GM06990 (cell line): Measurements from ENCODE around the gene HSPA2.

Experiments used
- DNase-seq: peaks from one replicate; pipeline ENCODE4 v3.0.0-alpha.2; 2011; ENCODE audit not compliant: insufficient read length; ENCODE audit errors: extremely low read depth
- H3K27me3 ChIP-seq: replicated peaks from 2 replicates; pipeline ENCODE4 v1.6.0; 2011; ENCODE audit warnings: low read length; ENCODE audit not compliant: control insufficient read depth, insufficient read depth
- H3K36me3 ChIP-seq: 2 replicates; pipeline ENCODE4 v1.5.1; 2011; ENCODE audit warnings: low read length; ENCODE audit not compliant: control insufficient read depth, insufficient read depth
- H3K4me3 ChIP-seq: replicated peaks from 2 replicates; pipeline ENCODE4 v1.5.1; 2011; ENCODE audit warnings: low read depth, mild to moderate bottlenecking, control low read depth, low read length
- CTCF ChIP-seq: IDR thresholded peaks from 2 replicates; pipeline ENCODE4 v1.5.1; 2011; ENCODE audit warnings: low read length, control low read depth, mild to moderate bottlenecking, inconsistent platforms; ENCODE audit not compliant: insufficient read depth, poor library complexity, severe bottlenecking

The HSPA2 gene

DNA sequence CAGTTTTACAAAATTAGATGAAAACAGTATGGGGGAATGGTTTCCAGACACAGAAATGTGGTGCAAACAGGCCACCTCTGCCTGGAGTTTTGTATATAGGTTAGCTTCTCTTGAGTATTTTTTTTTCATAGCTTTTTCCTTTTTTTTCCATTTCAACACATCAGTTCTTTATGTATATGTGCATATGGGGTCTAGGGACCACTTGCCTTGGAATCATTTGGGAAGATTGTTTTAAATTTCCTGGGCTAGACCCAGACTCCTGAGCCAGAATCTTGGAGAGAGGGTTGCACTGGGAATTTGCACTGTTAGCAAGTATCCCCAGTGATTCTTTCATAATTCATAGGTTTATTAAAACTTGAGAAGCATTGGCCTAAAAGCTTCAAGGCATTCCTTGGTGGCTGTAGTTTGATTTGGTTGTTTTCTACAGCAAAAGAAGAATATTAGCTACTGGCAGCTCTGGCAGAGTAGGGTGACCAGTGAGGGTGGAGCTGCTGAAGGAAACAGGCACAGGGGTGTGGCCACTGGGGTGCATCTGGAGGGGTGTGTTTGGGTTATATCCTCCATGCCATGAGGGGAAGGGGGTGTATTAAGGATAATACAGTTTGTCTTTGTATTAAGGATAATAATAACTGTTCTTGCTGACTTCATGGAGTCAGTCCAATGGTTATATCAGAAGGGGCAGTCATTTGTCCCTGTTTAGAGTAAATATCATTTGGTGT, 32.0 kb downstream of the HSPA2 start:
- no peaks in the 10 kb centered on the region; the same call in 1 of the 2 replicates for H3K27me3 ChIP-seq
- TF ChIP-seq CTCF, result no peak
- no peak overlapping the region for H3K4me3 ChIP-seq

GRCh38 chr14:64573109-64573508, 32.6 kb downstream of the HSPA2 start:
- TF ChIP-seq CTCF, result no peak
- no peaks in the 10 kb centered on the region for H3K36me3 ChIP-seq
- no peak for DNase-seq
- no peaks in the 10 kb centered on the region; the same call in 1 of the 2 replicates for H3K27me3 ChIP-seq
- no peak overlapping the region for H3K4me3 ChIP-seq

More for the DNA sequence above, 32.0 kb downstream of the HSPA2 start:
- H3K36me3 ChIP-seq, result no peaks in the 10 kb centered on the region
- DNase-seq, result no peak

DNA sequence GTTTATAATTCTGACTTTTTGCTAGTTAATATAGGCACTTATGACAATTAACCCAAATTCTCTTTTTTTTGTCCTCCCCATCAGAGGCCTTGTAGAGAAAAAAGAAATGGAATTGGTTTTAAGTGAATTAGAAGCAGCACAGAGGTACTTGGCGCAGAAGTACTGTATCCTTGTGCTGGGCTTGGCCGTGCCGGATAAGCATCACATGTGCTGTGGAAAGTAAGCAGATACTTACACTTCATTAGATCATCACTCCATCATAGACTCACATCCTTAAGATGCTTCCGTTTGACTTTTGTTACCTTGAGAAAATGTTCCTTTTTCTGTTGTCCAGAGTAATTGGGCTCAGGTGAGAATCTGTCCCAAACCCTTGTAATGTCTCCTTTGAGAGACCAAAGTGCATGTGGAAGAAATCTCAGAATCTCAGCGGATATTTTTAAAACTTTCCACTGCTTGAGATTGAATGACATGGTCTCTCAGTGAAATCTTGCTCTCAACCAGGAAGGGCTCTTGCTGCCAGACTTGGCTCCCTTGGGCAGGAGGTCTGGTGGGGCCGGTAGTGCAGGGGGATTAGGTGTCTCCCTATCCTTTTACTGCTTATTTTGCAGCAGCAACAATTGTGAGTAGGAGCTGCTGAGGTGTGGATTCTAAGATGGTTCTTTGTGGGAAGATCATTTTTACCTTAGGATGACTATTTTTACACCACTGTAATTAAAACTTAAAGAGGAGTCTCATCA, 34.0 kb downstream of the HSPA2 start:
- DNase-seq, result no peak
- H3K36me3 ChIP-seq, result no peaks in the 10 kb centered on the region

DNA sequence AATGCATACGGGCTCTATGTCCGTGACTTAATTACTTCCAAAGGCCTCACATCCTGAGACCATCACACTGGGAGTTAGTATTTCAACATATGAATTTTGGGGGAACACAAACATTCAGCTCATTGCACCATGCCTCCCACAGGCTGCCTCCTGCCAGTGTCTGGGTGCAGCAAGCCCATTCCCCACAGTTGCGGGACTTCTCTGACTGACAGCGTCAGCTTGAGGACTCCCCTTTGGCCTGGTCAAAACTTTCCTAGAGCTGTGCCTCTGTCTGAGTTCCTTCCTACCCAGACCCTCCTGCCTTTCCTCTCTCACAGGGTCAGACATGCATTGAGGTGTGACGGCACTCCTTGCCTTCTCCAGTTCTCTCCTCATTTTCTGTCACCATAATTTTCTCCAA, 36.7 kb downstream of the HSPA2 start:
- Histone ChIP-seq H3K27me3 (no peaks in the 10 kb centered on the region; the same call in 1 of the 2 replicates), H3K4me3 (no peak overlapping the region), H3K36me3 (no peaks in the 10 kb centered on the region)
- no peak for DNase-seq
- no peak for TF ChIP-seq CTCF

More for the DNA sequence above, 34.0 kb downstream of the HSPA2 start:
- Histone ChIP-seq H3K4me3 (no peak overlapping the region), H3K27me3 (no peaks in the 10 kb centered on the region; the same call in 1 of the 2 replicates)
- TF ChIP-seq CTCF, result no peak

DNA sequence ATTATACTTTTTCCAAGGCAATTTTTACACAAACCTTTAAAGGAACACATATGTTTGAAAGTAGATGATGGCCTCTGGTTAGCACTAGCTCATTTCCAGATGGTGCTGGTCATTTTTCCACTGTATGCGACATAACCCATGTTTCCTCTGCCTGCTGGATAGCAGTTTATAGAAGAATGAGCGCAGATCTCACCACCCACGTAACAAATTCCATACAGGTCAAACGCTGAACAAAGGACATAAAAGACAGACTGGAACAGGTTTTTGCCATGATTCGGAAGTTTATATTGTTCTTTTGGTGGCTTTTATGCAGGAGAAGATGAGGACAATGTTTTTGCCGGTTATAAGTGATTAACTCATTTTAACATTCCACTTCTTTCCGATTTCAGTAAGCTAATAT, 39.9 kb downstream of the HSPA2 start:
- DNase-seq, result no peak
- TF ChIP-seq CTCF, result no peak
- Histone ChIP-seq H3K27me3 (no peaks in the 10 kb centered on the region), H3K36me3 (no peaks in the 10 kb centered on the region), H3K4me3 (no peak overlapping the region)
